Endothelial cell (in vitro differentiated cells): ENCODE data around the gene CTBP2. TPM values are rescaled to one million over a fixed set of nuclear protein-coding genes. Genes with fewer than 3 reads are reported as not detected.
A peak's percentile ranks its signal among the peaks of the same experiment; 100 is the strongest.

ENCODE experiments used
- DNase-seq: peaks from one replicate; pipeline ENCODE4 v3.0.0; 2021; ENCODE audit warnings: low spot score
- H3K27ac Mint-ChIP-seq: one replicate; pipeline ENCODE4 v1.8.0; 2021; ENCODE audit warnings: mixed read lengths, inconsistent platforms; ENCODE audit not compliant: unreplicated experiment
- H3K27me3 Mint-ChIP-seq: one replicate; pipeline ENCODE4 v1.8.0; 2021; ENCODE audit warnings: mild to moderate bottlenecking, moderate library complexity, mixed read lengths, inconsistent platforms; ENCODE audit not compliant: unreplicated experiment
- H3K36me3 Mint-ChIP-seq: one replicate; pipeline ENCODE4 v1.8.0; 2021; ENCODE audit warnings: mild to moderate bottlenecking, low read depth, mixed read lengths, inconsistent platforms; ENCODE audit not compliant: unreplicated experiment
- H3K4me1 Mint-ChIP-seq: one replicate; pipeline ENCODE4 v1.8.0; 2021; ENCODE audit warnings: mild to moderate bottlenecking, mixed read lengths, inconsistent platforms; ENCODE audit not compliant: unreplicated experiment
- H3K4me3 Mint-ChIP-seq: one replicate; pipeline ENCODE4 v1.8.0; 2021; ENCODE audit warnings: mild to moderate bottlenecking, mixed read lengths, inconsistent platforms; ENCODE audit not compliant: unreplicated experiment
- H3K9me3 Mint-ChIP-seq: one replicate; pipeline ENCODE4 v1.8.0; 2021; ENCODE audit warnings: mixed read lengths, inconsistent platforms; ENCODE audit not compliant: unreplicated experiment
- total RNA-seq: library from RNA; stranded (reverse); fragmentation: NEBNext Ultra II Directional; extraction: Animal tissue kit (Norgen Biotek cat#: 25700); gene quantifications from one replicate; pipeline ENCODE4 v1.2.1, GENCODE V29; 2021; ENCODE audit not compliant: unreplicated experiment
- TF ChIP-seq, protein P1 (sequence below): fragments of 200-600 bp; sonication (generic); IDR thresholded peaks from one replicate; pipeline ENCODE4 v1.5.0; 2021; ENCODE audit warnings: antibody characterized with exemption; ENCODE audit not compliant: unreplicated experiment

Gene CTBP2
- total RNA-seq, 1 donor from 2014 or later = 145 TPM

DNA sequence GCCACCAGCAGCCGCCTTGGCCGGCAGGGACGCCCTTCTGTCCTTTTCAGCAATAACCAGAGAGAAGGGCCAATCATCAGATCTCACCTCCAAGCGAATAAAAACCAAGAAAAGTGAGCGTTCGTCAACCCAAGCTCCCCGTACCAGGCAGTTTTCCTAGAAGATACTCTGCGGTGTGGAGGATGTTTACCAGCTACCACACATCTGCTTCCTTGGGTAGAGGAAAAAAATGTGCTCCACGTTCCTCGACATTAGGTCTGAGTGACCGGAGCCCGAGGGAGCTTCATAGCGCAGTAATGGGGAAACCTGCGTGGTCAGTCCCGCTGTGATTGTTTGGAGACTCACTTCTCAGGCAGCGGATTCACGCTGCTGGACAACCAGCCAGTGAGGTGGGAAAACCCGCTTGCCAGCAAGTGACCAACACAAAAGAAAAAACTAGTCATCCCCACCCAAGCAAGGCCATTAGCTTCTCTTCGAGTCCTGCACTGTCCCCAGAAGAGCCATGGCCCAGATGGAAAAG, 145.5 kb downstream of the CTBP2 start:
- TF ChIP-seq, protein P1, sequence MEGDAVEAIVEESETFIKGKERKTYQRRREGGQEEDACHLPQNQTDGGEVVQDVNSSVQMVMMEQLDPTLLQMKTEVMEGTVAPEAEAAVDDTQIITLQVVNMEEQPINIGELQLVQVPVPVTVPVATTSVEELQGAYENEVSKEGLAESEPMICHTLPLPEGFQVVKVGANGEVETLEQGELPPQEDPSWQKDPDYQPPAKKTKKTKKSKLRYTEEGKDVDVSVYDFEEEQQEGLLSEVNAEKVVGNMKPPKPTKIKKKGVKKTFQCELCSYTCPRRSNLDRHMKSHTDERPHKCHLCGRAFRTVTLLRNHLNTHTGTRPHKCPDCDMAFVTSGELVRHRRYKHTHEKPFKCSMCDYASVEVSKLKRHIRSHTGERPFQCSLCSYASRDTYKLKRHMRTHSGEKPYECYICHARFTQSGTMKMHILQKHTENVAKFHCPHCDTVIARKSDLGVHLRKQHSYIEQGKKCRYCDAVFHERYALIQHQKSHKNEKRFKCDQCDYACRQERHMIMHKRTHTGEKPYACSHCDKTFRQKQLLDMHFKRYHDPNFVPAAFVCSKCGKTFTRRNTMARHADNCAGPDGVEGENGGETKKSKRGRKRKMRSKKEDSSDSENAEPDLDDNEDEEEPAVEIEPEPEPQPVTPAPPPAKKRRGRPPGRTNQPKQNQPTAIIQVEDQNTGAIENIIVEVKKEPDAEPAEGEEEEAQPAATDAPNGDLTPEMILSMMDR = no peak
- Mint-ChIP-seq H3K9me3 (no peaks in the 10 kb centered on the region), H3K27ac (no peak overlapping the region), H3K4me1 (peaks cover 33% of the 10 kb centered on the region), H3K4me3 (no peak overlapping the region), H3K36me3 (peaks cover 33% of the 10 kb centered on the region), H3K27me3 (peaks cover 12% of the 10 kb centered on the region)
- no peak for DNase-seq

DNA sequence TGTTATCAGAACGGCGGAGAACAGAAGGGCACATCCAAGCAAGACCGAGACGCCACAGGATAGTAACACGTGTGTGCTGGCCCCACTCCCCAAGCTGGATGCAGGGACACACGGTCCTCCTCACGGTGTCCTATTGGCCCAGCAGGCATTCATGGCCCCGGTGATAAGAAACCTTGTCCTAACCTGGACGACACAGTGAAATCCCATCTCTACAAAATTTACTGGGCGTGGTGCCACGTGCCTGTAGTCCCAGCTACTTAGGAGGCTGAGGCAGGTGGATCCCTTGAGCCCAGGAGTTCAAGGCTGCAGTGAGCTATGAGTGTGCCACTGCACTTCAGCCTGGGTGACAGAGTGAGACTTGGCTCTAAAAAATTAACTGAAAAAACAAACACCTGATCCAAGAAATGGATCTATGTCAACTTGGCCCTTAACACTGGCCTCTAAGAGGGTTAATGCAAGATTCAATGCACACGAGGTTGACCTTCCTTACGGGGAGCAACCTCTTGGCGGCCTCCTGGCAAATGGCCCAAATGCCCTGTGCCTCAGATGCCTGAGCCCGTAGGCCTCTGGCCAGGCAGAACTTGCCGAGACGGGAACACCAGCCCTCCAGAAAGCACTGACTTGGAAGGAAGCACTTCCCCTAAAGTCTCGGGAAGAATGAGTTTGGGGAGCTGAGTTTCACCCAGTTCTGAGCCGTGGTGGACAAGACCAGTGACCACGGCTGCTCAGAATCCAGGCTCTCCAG, 146.1 kb downstream of the CTBP2 start:
- Mint-ChIP-seq H3K9me3 (no peaks in the 10 kb centered on the region), H3K4me3 (no peak overlapping the region), H3K27me3 (peaks cover 7% of the 10 kb centered on the region), H3K27ac (peak overlapping the region; percentile 45), H3K36me3 (peaks cover 26% of the 10 kb centered on the region), H3K4me1 (peaks cover 32% of the 10 kb centered on the region)
- DNase-seq = no peak
- TF ChIP-seq, protein P1 = no peak

DNA sequence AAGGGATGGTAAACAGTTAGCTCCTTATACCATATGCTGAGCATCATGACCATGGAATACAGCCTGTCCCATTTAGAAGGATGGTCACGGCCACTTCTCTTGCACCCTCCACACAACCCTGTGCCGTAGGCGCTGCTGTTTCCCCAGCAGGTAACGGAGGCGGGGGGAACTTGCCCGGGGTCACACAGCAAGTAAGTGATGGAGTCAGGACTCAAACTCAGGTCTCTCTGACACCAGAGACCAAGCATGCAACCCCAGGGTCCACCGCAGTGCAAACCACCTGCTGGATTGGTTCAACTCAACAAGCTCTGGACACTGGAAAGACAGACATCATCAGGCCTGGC, 146.9 kb downstream of the CTBP2 start:
- Mint-ChIP-seq H3K4me1 (peaks cover 38% of the 10 kb centered on the region), H3K27ac (no peak overlapping the region), H3K9me3 (no peaks in the 10 kb centered on the region), H3K36me3 (peaks cover 34% of the 10 kb centered on the region), H3K4me3 (no peak overlapping the region), H3K27me3 (peaks cover 9% of the 10 kb centered on the region)
- no peak for DNase-seq
- TF ChIP-seq, protein P1 = no peak

DNA sequence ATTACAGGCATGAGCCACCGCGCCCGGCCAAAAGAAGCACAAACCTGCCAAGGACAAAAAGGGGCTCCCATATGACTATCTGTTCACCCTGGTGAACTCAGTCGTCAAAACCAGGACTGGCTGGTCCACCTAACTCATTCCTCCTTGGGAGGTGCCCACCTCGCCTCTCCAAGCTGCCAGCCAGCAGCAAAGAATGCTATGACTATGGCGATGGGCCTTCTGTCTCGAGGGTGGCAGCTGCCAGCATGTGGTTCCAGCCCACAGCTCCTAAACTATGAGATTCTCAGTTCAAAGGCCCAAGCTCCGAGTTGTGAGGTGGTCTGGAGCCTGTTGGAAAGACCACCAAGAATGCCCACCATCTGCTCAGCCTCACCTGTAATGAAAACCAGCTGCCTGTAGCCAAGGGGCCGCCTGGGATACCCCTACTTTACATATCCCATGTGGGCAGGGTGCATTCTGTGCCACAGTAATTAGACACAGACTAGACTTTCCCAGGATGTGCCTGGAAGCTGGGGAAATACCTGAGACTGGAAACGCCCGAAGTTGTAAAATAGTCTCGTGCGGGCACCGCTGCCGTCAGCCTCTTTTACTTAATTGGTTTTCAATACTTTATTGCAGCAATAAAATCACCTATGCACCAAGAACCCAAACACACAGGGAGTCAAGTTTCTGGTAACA, 147.4 kb downstream of the CTBP2 start:
- Mint-ChIP-seq H3K4me1 (peaks cover 40% of the 10 kb centered on the region), H3K9me3 (no peaks in the 10 kb centered on the region), H3K27me3 (peaks cover 9% of the 10 kb centered on the region), H3K36me3 (peaks cover 34% of the 10 kb centered on the region), H3K27ac (no peak overlapping the region), H3K4me3 (no peak overlapping the region)
- DNase-seq = no peak
- TF ChIP-seq, protein P1 = no peak
